GM12878 (cell line): ENCODE data around the gene RASAL3. TPM values are rescaled to one million over a fixed set of nuclear protein-coding genes. Genes with fewer than 3 reads are reported as not detected.

Source experiments
- ATAC-seq: fragments of 200-7000 bp; cut with Tn5 transposase; 3 replicates; pipeline ENCODE4 v1.9.1; 2020; ENCODE audit warnings: mild to moderate bottlenecking, moderate library complexity
- BruUV-seq: library from RNA; stranded (reverse); fragments of 400-500 nt; replicated peaks from 2 replicates; lab custom pipeline; 2021; lab: Mats Ljungman, UMichigan
- CTCF ChIA-PET: fragments of 300-600 bp; sonication (Branson Sonifier 250); formaldehyde crosslinking; extraction: SDS; loops from one replicate; lab custom pipeline; 2021; ENCODE audit warnings: inconsistent platforms; lab: Yijun Ruan, JAX
- POLR2A ChIA-PET: fragments of 350-600 bp; formaldehyde crosslinking; extraction: SDS; loops from one replicate; lab custom pipeline; 2021; ENCODE audit warnings: inconsistent platforms; lab: Charles Lee
- RAD21 ChIA-PET: fragments of 300-600 bp; sonication (Branson Sonifier 250); formaldehyde crosslinking; loops from one replicate; lab custom pipeline; 2023; ENCODE audit warnings: antibody characterized with exemption; ENCODE audit not compliant: unreplicated experiment; lab: Charles Lee
- SMC1A ChIA-PET: fragments of 300-600 bp; sonication (Branson Sonifier 250); formaldehyde crosslinking; loops from one replicate; lab custom pipeline; 2023; ENCODE audit not compliant: unreplicated experiment, uncharacterized antibody; lab: Charles Lee
- DNase-seq: peaks from one replicate; pipeline ENCODE4 v3.0.0-alpha.2; 2011; ENCODE audit warnings: low read depth, low spot score
- FAIRE-seq: peaks from 3 replicates; lab custom pipeline; 2011; peaks lifted over from hg19 to GRCh38; lab: Jason Lieb, UNC
- H2AFZ ChIP-seq: 2 replicates; pipeline ENCODE4 v1.6.0; 2011; ENCODE audit warnings: low read depth, low read length, control low read depth; ENCODE audit not compliant: control insufficient read depth
- H3K27ac ChIP-seq: 2 replicates; pipeline ENCODE4 v1.5.1; 2011; ENCODE audit warnings: control low read depth; ENCODE audit not compliant: control insufficient read depth, insufficient read depth
- H3K27me3 ChIP-seq, 2 experiments: replicated peaks in 1 of 2; 2 replicates each; pipeline versions ENCODE4 v1.6.0 to v1.6.1; 2011; ENCODE audit warnings: low read length in 1 of 2; ENCODE audit not compliant: control insufficient read depth in 2 of 2, insufficient read depth in 2 of 2
- H3K36me3 ChIP-seq, 2 experiments: 2 replicates each; pipeline ENCODE4 v1.5.1; 2011; ENCODE audit warnings: low read length in 1 of 2; ENCODE audit not compliant: control insufficient read depth in 2 of 2, insufficient read depth in 2 of 2
- H3K4me1 ChIP-seq: 2 replicates; pipeline ENCODE4 v1.6.1; 2011; ENCODE audit warnings: mild to moderate bottlenecking, low read length, moderate library complexity, mixed read lengths; ENCODE audit not compliant: control insufficient read depth, insufficient read depth
- H3K4me2 ChIP-seq: 2 replicates; pipeline ENCODE4 v1.6.0; 2011; ENCODE audit warnings: control low read depth; ENCODE audit not compliant: control insufficient read depth, insufficient read depth
- H3K4me3 ChIP-seq: fragments of 200-600 bp; sonication (generic); 2 replicates; pipeline ENCODE4 v1.5.1; 2016
- H3K79me2 ChIP-seq: 2 replicates; pipeline ENCODE4 v1.6.0; 2011; ENCODE audit warnings: low read length; ENCODE audit not compliant: control insufficient read depth, insufficient read depth
- H3K9ac ChIP-seq: 2 replicates; pipeline ENCODE4 v1.8.0; 2011; ENCODE audit warnings: low read length, control low read depth, mixed read lengths; ENCODE audit not compliant: control insufficient read depth, insufficient read depth
- H3K9me3 ChIP-seq: replicated peaks from 3 replicates; pipeline ENCODE4 v1.5.1; 2011; ENCODE audit warnings: mild to moderate bottlenecking, low read length; ENCODE audit not compliant: control insufficient read depth, insufficient read depth
- H4K20me1 ChIP-seq: 2 replicates; pipeline ENCODE4 v1.6.0; 2011; ENCODE audit not compliant: control insufficient read depth, insufficient read depth
- BCL3 ChIP-seq: IDR thresholded peaks from 2 replicates; pipeline ENCODE4 v1.6.1; 2011; ENCODE audit warnings: borderline replicate concordance, low read depth, mild to moderate bottlenecking, moderate library complexity, low read length; ENCODE audit not compliant: insufficient read depth, poor library complexity, severe bottlenecking
- CTCF ChIP-seq, 3 experiments: IDR thresholded peaks in 2 of 3; conservative IDR thresholded peaks in 1 of 3; 2 replicates each; pipeline ENCODE4 v1.5.1; 2011; ENCODE audit warnings: low read depth in 3 of 3, low read length in 3 of 3, mild to moderate bottlenecking in 3 of 3, control low read depth in 2 of 3, moderate library complexity in 2 of 3, inconsistent platforms in 1 of 3, mixed read lengths in 1 of 3; ENCODE audit not compliant: control insufficient read depth in 2 of 3, insufficient read depth in 1 of 3; ENCODE audit errors: extremely low read depth in 1 of 3
- EP300 ChIP-seq, 2 experiments: fragments of 150-350 bp in 1 of 2; IDR thresholded peaks; 2 replicates each; pipeline ENCODE4 v1.6.1; 2011 to 2012; ENCODE audit warnings: low read depth in 2 of 2, low read length in 2 of 2, borderline replicate concordance in 1 of 2, improper control_type of control experiment in 1 of 2, inconsistent platforms in 1 of 2; ENCODE audit not compliant: control insufficient read depth in 1 of 2
- ETV6 ChIP-seq, 2 experiments: fragments of 450-650 bp in 1 of 2; IDR thresholded peaks in 1 of 2; conservative IDR thresholded peaks in 1 of 2; 2 replicates each; pipeline ENCODE4 v1.6.1; 2014; ENCODE audit warnings: antibody characterized with exemption in 1 of 2, borderline replicate concordance in 1 of 2, low read depth in 1 of 2, mild to moderate bottlenecking in 1 of 2, moderate library complexity in 1 of 2
- GABPA ChIP-seq: IDR thresholded peaks from 2 replicates; pipeline ENCODE4 v1.6.1; 2014; ENCODE audit warnings: antibody characterized with exemption, low read depth, mild to moderate bottlenecking, inconsistent platforms
- IRF4 ChIP-seq: IDR thresholded peaks from 2 replicates; pipeline ENCODE4 v1.6.1; 2011; ENCODE audit warnings: low read depth, low read length
- MAX ChIP-seq: IDR thresholded peaks from 2 replicates; pipeline ENCODE4 v1.6.1; 2012; ENCODE audit warnings: low read depth, low read length, improper control_type of control experiment
- MTA2 ChIP-seq: fragments of 450-650 bp; IDR thresholded peaks from 2 replicates; pipeline ENCODE4 v1.6.1; 2016; ENCODE audit warnings: low read depth, mild to moderate bottlenecking, moderate library complexity
- NBN ChIP-seq: fragments of 450-650 bp; IDR thresholded peaks from 2 replicates; pipeline ENCODE4 v1.6.1; 2016
- RAD51 ChIP-seq: fragments of 450-650 bp; IDR thresholded peaks from 2 replicates; pipeline ENCODE4 v1.6.1; 2016; ENCODE audit warnings: moderate library complexity, mild to moderate bottlenecking, inconsistent platforms
- RB1 ChIP-seq: fragments of 450-650 bp; formaldehyde crosslinking; IDR thresholded peaks from 2 replicates; pipeline ENCODE4 v1.6.1; 2017; ENCODE audit warnings: mild to moderate bottlenecking, borderline replicate concordance
- SIX5 ChIP-seq: IDR thresholded peaks from 2 replicates; pipeline ENCODE4 v1.6.1; 2011; ENCODE audit warnings: mild to moderate bottlenecking, low read depth, low read length, moderate library complexity; ENCODE audit not compliant: severe bottlenecking
- TBL1XR1 ChIP-seq: IDR thresholded peaks from 2 replicates; pipeline ENCODE4 v1.6.1; 2012; ENCODE audit warnings: low read depth, low read length, improper control_type of control experiment
- WRNIP1 ChIP-seq: IDR thresholded peaks from 2 replicates; pipeline ENCODE4 v1.6.1; 2011; ENCODE audit warnings: low read depth, low read length, improper control_type of control experiment, borderline replicate concordance
- ZBTB33 ChIP-seq: fragments of 450-650 bp; IDR thresholded peaks from 2 replicates; pipeline ENCODE4 v1.6.1; 2017; ENCODE audit warnings: mild to moderate bottlenecking
- WGBS: methylation state at CpG from one replicate; pipeline ENCODE4 v1.1.6; 2016; ENCODE audit warnings: low lambda C conversion rate; ENCODE audit not compliant: insufficient replicate concordance, insufficient coverage; ENCODE audit errors: missing lambda C conversion rate; 5-methylcytosine and 5-hydroxymethylcytosine counted together
- in situ Hi-C: fragments of 300-500 bp; cut with MboI; formaldehyde crosslinking; loops from 9 replicates; pipeline ENCODE4 v1.14.3; 2018; ENCODE audit warnings: mixed read lengths
- intact Hi-C: fragments of 100-400 bp; cut with micrococcal nuclease; formaldehyde crosslinking; loops from one replicate; pipeline ENCODE4 v1.14.2; 2022; ENCODE audit not compliant: unreplicated experiment
- polyA plus RNA-seq, 11 experiments: library from polyadenylated mRNA; depleted of rRNA in 4 of 11; unstranded in 6 of 11; stranded (reverse) in 5 of 11; fragments of >200 nt; fragmentation: Nextera tagmentation in 4 of 11; fragmentation: Illumina TruSeq in 1 of 11; extraction: Ambion mirVana in 4 of 11; extraction: Trizol in 1 of 11; gene quantifications; 1 replicate in 1 of 11; 2 replicates in 10 of 11; pipeline versions ENCODE4 v1.2.1 to v1.2.3, GENCODE V29; 2011 to 2016; ENCODE audit warnings: inconsistent platforms in 2 of 11, missing spikeins in 2 of 11, low read depth in 1 of 11
- total RNA-seq, 4 experiments: library from RNA; depleted of rRNA in 3 of 4; stranded (reverse); fragments of >200 nt in 3 of 4; fragmentation: Illumina TruSeq in 1 of 4; extraction: Trizol in 1 of 4; gene quantifications; 2 replicates each; pipeline versions ENCODE4 v1.2.1 to v1.2.3, GENCODE V29; 2013 to 2021

The RASAL3 gene
- total and polyA plus RNA-seq, 10 of the 15 experiments (the other 5 are each of a cell fraction or from before 2014, with no cell fraction given): 1.7 to 81.3 (median 23.2) TPM

- TF ChIP-seq CTCF (IDR thresholded peaks at IDR 0.05 in 2 of 3, conservative IDR thresholded peaks at IDR 0.05 in 1 of 3; ENCODE audit: control insufficient read depth in 2 of 3, extremely low read depth in 1 of 3, insufficient read depth in 1 of 3, low read depth in 3 of 3, low read length in 3 of 3) (no peak), SIX5 (no peak), MAX (no peak), ETV6 (conservative IDR thresholded peaks at IDR 0.05 in 1 of 2, IDR thresholded peaks at IDR 0.05 in 1 of 2; ENCODE audit: borderline replicate concordance in 1 of 2, low read depth in 1 of 2) (no peak)
Observed at GRCh38 chr19:15403151-15403531, 61.2 kb downstream of the RASAL3 start (continued).

- peaks cover 10 to 55% of the 10 kb centered on the region in 2 experiments; a peak in 3 of 4 replicates for H3K36me3 ChIP-seq
- H3K79me2 ChIP-seq: peaks cover 32% of the 10 kb centered on the region
- BruUV-seq: no TSS peak
- intact Hi-C loops (no loop called here), in situ Hi-C loops (no loop called here)
- H4K20me1 ChIP-seq: 0 out of 2 replicates have a peak, but pooled peaks cover 7% of the 10 kb centered on the region
- H2AFZ ChIP-seq: no peak overlapping the region
- H3K4me1 ChIP-seq: no peaks in the 10 kb centered on the region
- DNase-seq (no peak), ATAC-seq (no peak), FAIRE-seq (no peak)
- ChIA-PET SMC1A (interaction anchor here (1.3 kb wide), 1 partner anchor 10 kb away, joined by 3 read pairs; no protein-coding TSS in a partner anchor), CTCF (no interaction called here), RAD21 (no interaction called here), POLR2A (no interaction called here)
- H3K9me3 ChIP-seq: no peaks in the 10 kb centered on the region
- H3K9ac ChIP-seq: no peak overlapping the region
- H3K27me3 ChIP-seq: no peaks in the 10 kb centered on the region
- 93% methylated on average over 15 of the region's 15 CpGs for WGBS
- no peak overlapping the region for H3K4me3 ChIP-seq
- no peak overlapping the region for H3K27ac ChIP-seq
- H3K4me2 ChIP-seq: no peak overlapping the region
- no peak for TF ChIP-seq TBL1XR1
- TF ChIP-seq MTA2: no peak
- TF ChIP-seq IRF4: no peak
- no peak for TF ChIP-seq WRNIP1
- no peak for TF ChIP-seq RAD51
- no peak for TF ChIP-seq ZBTB33
- TF ChIP-seq BCL3: no peak
- no peak for TF ChIP-seq EP300 (IDR thresholded peaks at IDR 0.05; ENCODE audit: borderline replicate concordance in 1 of 2, control insufficient read depth in 1 of 2, low read depth in 2 of 2, low read length in 2 of 2)
- TF ChIP-seq RB1: no peak
- no peak for TF ChIP-seq NBN
- TF ChIP-seq GABPA: no peak
Observed at GRCh38 chr19:15402411-15403150, 61.8 kb downstream of the RASAL3 start.
